HG03520 (cell line): ENCODE results near the gene FGF1.

ENCODE experiments used
- ATAC-seq: cut with Tn5 transposase; IDR thresholded peaks from one replicate; pipeline ENCODE4 v1.9.1; 2021; ENCODE audit warnings: mild to moderate bottlenecking, moderate library complexity; ENCODE audit not compliant: unreplicated experiment

FGF1 gene

GRCh38 chr5:142544946-142545649 lies 140.8 kb downstream of the FGF1 start:
- no peak for ATAC-seq

DNA sequence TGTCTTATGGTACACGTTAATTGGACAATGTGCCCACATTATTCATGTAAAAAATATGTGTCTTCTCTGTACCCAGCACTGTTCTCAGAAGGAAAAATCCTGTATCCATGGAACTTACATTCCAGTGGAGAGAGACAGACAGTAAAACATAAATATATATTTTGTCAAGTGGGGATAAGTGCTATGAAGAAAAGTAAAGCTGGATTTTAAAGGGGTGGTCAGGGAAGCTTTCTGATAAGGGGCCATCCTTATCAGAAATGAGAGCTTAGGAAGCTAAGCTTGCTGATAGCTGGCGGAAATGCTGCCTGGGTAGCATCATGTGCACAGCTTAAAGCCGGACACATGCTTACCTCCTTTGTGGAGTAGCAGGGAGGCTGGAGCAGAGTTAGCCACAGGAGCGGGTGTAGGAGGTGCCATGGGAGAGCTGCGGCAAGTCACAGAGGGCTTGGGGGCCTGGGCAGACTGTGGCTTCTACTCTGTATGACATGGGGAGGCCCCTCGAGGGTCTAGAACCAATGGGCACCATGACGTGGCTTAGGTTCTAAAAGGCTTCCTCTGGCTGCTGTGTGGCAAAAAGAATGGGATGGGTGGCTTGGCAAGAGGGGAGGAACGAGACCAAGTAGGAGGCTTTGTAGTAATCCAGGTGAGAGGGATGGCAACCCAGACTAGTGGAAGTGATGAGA lies 141.7 kb downstream of the FGF1 start:
- ATAC-seq, result no peak

- no peak for ATAC-seq
Measured at GRCh38 chr5:142542906-142543305, 143.0 kb downstream of the FGF1 start.
